Left ventricle myocardium inferior (tissue), 1 donor: ENCODE data around the gene HOOK2. TPM values are rescaled to one million over a fixed set of nuclear protein-coding genes. Genes with fewer than 3 reads are reported as not detected.
A peak's percentile ranks its signal among the peaks of the same experiment; 100 is the strongest.

Experiments
- DNase-seq: peaks from one replicate; pipeline ENCODE4 v3.0.0-alpha.2; 2020
- H3K27ac ChIP-seq: fragments of 200-600 bp; replicated peaks from 2 replicates; pipeline ENCODE4 v1.8.0; 2021
- H3K27me3 ChIP-seq: fragments of 200-600 bp; 2 replicates; pipeline ENCODE4 v1.8.0; 2021; ENCODE audit warnings: low read depth
- H3K36me3 ChIP-seq: fragments of 200-600 bp; 2 replicates; pipeline ENCODE4 v1.8.0; 2021
- H3K4me1 ChIP-seq: fragments of 200-600 bp; 2 replicates; pipeline ENCODE4 v1.8.0; 2021
- H3K4me3 ChIP-seq: fragments of 200-600 bp; 2 replicates; pipeline ENCODE4 v1.8.0; 2021; ENCODE audit warnings: mild to moderate bottlenecking, moderate library complexity
- H3K9me3 ChIP-seq: fragments of 200-600 bp; replicated peaks from 2 replicates; pipeline ENCODE4 v1.8.0; 2021
- CTCF ChIP-seq: fragments of 200-600 bp; IDR thresholded peaks from 2 replicates; pipeline ENCODE4 v1.8.0; 2021; ENCODE audit warnings: antibody characterized with exemption, mild to moderate bottlenecking, borderline replicate concordance
- intact Hi-C: fragments of 100-400 bp; cut with micrococcal nuclease; formaldehyde crosslinking; loops from one replicate; pipeline ENCODE4 v1.11.0; 2022
- total RNA-seq: library from RNA; stranded (reverse); fragmentation: NEBNext Ultra II Directional; extraction: Animal tissue kit (Norgen Biotek cat#: 25700); gene quantifications from one replicate; pipeline ENCODE4 v1.2.1, GENCODE V29; 2021
- donor health status: DM: no; HTN: yes; CAD: no; lungs with severe emphysema.

The HOOK2 gene
- total RNA-seq, 1 donor from 2014 or later, result 66.3 TPM

GRCh38 chr19:12722566-12723380 lies 52.6 kb downstream of the HOOK2 start:
- Histone ChIP-seq H3K4me3 (peak overlapping the region; percentile 83), H3K36me3 (peaks cover 18% of the 10 kb centered on the region), H3K27me3 (no peaks in the 10 kb centered on the region), H3K4me1 (peaks cover 46% of the 10 kb centered on the region), H3K9me3 (no peaks in the 10 kb centered on the region), H3K27ac (peak overlapping the region; percentile 96)
- TF ChIP-seq CTCF, result no peak
- intact Hi-C loops, result no loop called here
- DNase-seq, result peak; percentile 96

GRCh38 chr19:12721656-12722565 lies 53.4 kb downstream of the HOOK2 start:
- peaks cover 46% of the 10 kb centered on the region for H3K4me1 ChIP-seq
- intact Hi-C loops, result no loop called here
- H3K4me3 ChIP-seq, result peak overlapping the region; percentile 83
- H3K36me3 ChIP-seq, result peaks cover 26% of the 10 kb centered on the region
- peak overlapping the region; percentile 96 for H3K27ac ChIP-seq
- no peak for TF ChIP-seq CTCF
- no peaks in the 10 kb centered on the region for H3K27me3 ChIP-seq
- peak; percentile 66 for DNase-seq
- no peaks in the 10 kb centered on the region for H3K9me3 ChIP-seq

- intact Hi-C loops, result no loop called here
- Histone ChIP-seq H3K36me3 (peaks cover 32% of the 10 kb centered on the region), H3K27ac (peak overlapping the region; percentile 96), H3K9me3 (no peaks in the 10 kb centered on the region), H3K27me3 (no peaks in the 10 kb centered on the region), H3K4me1 (peaks cover 46% of the 10 kb centered on the region), H3K4me3 (peak overlapping the region; percentile 83)
- no peak for DNase-seq
- TF ChIP-seq CTCF, result no peak
These were observed 54.3 kb downstream of the HOOK2 start for GRCh38 chr19:12720851-12721655.

GRCh38 chr19:12720296-12720695 lies 55.1 kb downstream of the HOOK2 start:
- Histone ChIP-seq H3K4me3 (peak overlapping the region; percentile 83), H3K4me1 (peaks cover 46% of the 10 kb centered on the region), H3K9me3 (no peaks in the 10 kb centered on the region), H3K27me3 (no peaks in the 10 kb centered on the region), H3K36me3 (peaks cover 38% of the 10 kb centered on the region), H3K27ac (peak overlapping the region; percentile 96)
- no peak for DNase-seq
- intact Hi-C loops, result no loop called here
- TF ChIP-seq CTCF, result no peak

GRCh38 chr19:12715929-12716328 lies 59.4 kb downstream of the HOOK2 start:
- no peak overlapping the region for H3K4me3 ChIP-seq
- H3K27ac ChIP-seq, result no peak overlapping the region
- intact Hi-C loops, result no loop called here
- no peak for DNase-seq
- TF ChIP-seq CTCF, result no peak
- no peaks in the 10 kb centered on the region for H3K9me3 ChIP-seq
- no peaks in the 10 kb centered on the region for H3K27me3 ChIP-seq
- H3K36me3 ChIP-seq, result peaks cover 79% of the 10 kb centered on the region
- H3K4me1 ChIP-seq, result peaks cover 21% of the 10 kb centered on the region
